Upper lobe of left lung (tissue), 4 donors: Measurements from ENCODE around the gene JPH4.

Experiments used
- POLR2A ChIP-seq, 4 donors: fragments of 450-650 bp; IDR thresholded peaks; one replicate each; pipeline ENCODE4 v1.5.1; 2016 to 2017; ENCODE audit warnings: antibody characterized with exemption in 4 of 4, mild to moderate bottlenecking in 2 of 4
- TF ChIP-seq, protein P1 (sequence below), 6 experiments: fragments of 450-650 bp in 4 of 6; fragments of 200-600 bp in 2 of 6; sonication (generic) in 2 of 6; IDR thresholded peaks; one replicate each; pipeline ENCODE4 v1.5.1; 2016 to 2019; ENCODE audit warnings: antibody characterized with exemption in 6 of 6

DNA sequence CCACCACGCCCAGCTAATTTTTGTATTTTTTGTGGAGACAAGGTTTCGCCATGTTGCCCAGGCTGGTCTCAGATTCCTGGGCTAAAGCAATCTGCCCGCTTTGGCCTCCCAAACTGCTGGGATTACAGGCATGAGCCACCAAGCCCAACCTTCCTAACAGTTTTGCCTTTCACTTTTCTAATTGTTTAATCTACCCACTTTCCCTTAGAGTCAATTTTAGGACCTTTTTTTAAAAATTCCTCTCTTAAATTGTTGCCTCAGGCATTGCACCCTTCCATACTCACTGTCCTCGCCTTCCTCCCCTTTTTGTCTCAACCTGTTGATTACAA is 38.5 kb downstream of the JPH4 start:
- TF ChIP-seq, protein P1, sequence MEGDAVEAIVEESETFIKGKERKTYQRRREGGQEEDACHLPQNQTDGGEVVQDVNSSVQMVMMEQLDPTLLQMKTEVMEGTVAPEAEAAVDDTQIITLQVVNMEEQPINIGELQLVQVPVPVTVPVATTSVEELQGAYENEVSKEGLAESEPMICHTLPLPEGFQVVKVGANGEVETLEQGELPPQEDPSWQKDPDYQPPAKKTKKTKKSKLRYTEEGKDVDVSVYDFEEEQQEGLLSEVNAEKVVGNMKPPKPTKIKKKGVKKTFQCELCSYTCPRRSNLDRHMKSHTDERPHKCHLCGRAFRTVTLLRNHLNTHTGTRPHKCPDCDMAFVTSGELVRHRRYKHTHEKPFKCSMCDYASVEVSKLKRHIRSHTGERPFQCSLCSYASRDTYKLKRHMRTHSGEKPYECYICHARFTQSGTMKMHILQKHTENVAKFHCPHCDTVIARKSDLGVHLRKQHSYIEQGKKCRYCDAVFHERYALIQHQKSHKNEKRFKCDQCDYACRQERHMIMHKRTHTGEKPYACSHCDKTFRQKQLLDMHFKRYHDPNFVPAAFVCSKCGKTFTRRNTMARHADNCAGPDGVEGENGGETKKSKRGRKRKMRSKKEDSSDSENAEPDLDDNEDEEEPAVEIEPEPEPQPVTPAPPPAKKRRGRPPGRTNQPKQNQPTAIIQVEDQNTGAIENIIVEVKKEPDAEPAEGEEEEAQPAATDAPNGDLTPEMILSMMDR (IDR thresholded peaks at IDR 0.05), result no peak
- no peak for TF ChIP-seq POLR2A (IDR thresholded peaks at IDR 0.05)
